HepG2 (cell line): ENCODE data around the gene RUSF1. TPM values are rescaled to one million over a fixed set of nuclear protein-coding genes. Genes with fewer than 3 reads are reported as not detected.

Experiments
- RNF219 ChIP-seq: sonication (generic); formaldehyde crosslinking; IDR thresholded peaks from 2 replicates; pipeline ENCODE4 v1.5.0; 2020; ENCODE audit warnings: mild to moderate bottlenecking, missing genetic modification reagents
- ZNF318 ChIP-seq: sonication (generic); formaldehyde crosslinking; IDR thresholded peaks from 2 replicates; pipeline ENCODE4 v1.4.0; 2020; ENCODE audit warnings: mild to moderate bottlenecking, missing genetic modification reagents
- polyA plus RNA-seq, 8 experiments: library from polyadenylated mRNA; depleted of rRNA in 3 of 8; stranded (reverse) in 7 of 8; unstranded in 1 of 8; fragments of >200 nt; fragmentation: Illumina TruSeq in 4 of 8; extraction: Trizol in 4 of 8; gene quantifications; 2 replicates each; pipeline versions ENCODE4 v1.2.1 to v1.2.3, GENCODE V29; 2011 to 2016; ENCODE audit warnings: low read depth in 4 of 8, missing spikeins in 1 of 8, mixed read lengths in 1 of 8; ENCODE audit not compliant: insufficient read depth in 1 of 8
- total RNA-seq, 5 experiments: library from RNA; depleted of rRNA; stranded (reverse); fragments of >200 nt; fragmentation: Illumina TruSeq; extraction: Trizol; gene quantifications; 2 replicates each; pipeline ENCODE4 v1.2.3, GENCODE V29; 2016; ENCODE audit warnings: low read depth in 1 of 5

The RUSF1 gene
- total and polyA plus RNA-seq, 2 of the 13 experiments (the other 11 are each of a cell fraction or from before 2014, with no cell fraction given) = 40.8 to 50.2 TPM

DNA sequence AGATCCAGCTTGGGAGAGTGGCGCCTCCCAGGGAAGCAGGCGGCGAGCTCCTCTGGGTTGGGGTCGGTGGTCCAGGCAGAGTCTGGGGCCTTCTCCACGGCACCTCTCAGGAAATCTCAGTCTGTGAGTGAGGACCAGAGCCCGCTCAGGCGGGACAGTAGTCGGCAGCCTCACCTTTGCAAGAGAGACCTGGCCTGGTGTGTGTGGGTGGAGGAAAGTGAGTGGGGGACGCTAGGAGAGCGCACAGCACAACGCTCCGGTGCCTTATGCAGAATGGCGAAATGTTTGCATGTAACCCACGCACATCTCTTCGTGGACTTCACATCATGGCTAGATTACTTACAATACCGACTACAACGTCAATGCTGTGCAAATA, 21.7 kb upstream of the RUSF1 start (continued):
- TF ChIP-seq ZNF318 (CRISPR knock-in tag) = no peak
- no peak for TF ChIP-seq RNF219 (CRISPR knock-in tag)
